CD14-positive monocyte (primary cell): Measurements from ENCODE around the gene GRM3. TPM values are rescaled to one million over a fixed set of nuclear protein-coding genes. Genes with fewer than 3 reads are reported as not detected.

Experiments used
- DNase-seq, 3 donors: peaks; one replicate each; pipeline ENCODE4 v3.0.0-alpha.2; 2011 to 2022
- H2AFZ ChIP-seq: 2 replicates; pipeline ENCODE4 v1.6.0; 2012; ENCODE audit warnings: mild to moderate bottlenecking, low read depth, low read length, inconsistent platforms; ENCODE audit not compliant: insufficient read depth, poor library complexity, severe bottlenecking
- H3K27ac ChIP-seq, 2 donors: 1 replicate in 1 of 2; 2 replicates in 1 of 2; pipeline ENCODE4 v1.5.1; 2012 to 2013; ENCODE audit warnings: low read length in 2 of 2, control low read depth in 1 of 2, inconsistent platforms in 1 of 2, low read depth in 1 of 2, mild to moderate bottlenecking in 1 of 2
- H3K27me3 ChIP-seq, 2 donors: one replicate each; pipeline versions ENCODE4 v1.6.0 to v1.6.1; 2011 to 2013; ENCODE audit warnings: low read length in 2 of 2; ENCODE audit not compliant: control insufficient read depth in 2 of 2, insufficient read depth in 2 of 2
- H3K36me3 ChIP-seq, 2 donors: replicated peaks in 1 of 2; 1 replicate in 1 of 2; 2 replicates in 1 of 2; pipeline versions ENCODE4 v1.5.1 to v1.6.1; 2012 to 2013; ENCODE audit warnings: low read length in 2 of 2, control low read depth in 1 of 2, inconsistent platforms in 1 of 2, mild to moderate bottlenecking in 1 of 2; ENCODE audit not compliant: insufficient read depth in 2 of 2, control insufficient read depth in 1 of 2
- H3K4me1 ChIP-seq, 2 donors: 1 replicate in 1 of 2; 2 replicates in 1 of 2; pipeline versions ENCODE4 v1.5.1 to v1.6.1; 2012 to 2013; ENCODE audit warnings: low read length in 2 of 2, control low read depth in 1 of 2, inconsistent platforms in 1 of 2, mild to moderate bottlenecking in 1 of 2, moderate library complexity in 1 of 2; ENCODE audit not compliant: insufficient read depth in 2 of 2, control insufficient read depth in 1 of 2
- H3K4me2 ChIP-seq: replicated peaks from 2 replicates; pipeline ENCODE3; 2012; ENCODE audit warnings: low read length, moderate library complexity, mild to moderate bottlenecking; ENCODE audit not compliant: poor library complexity, severe bottlenecking; ENCODE audit errors: extremely low read depth
- H3K4me3 ChIP-seq, 3 experiments: fragments of 200-600 bp in 1 of 3; sonication (generic) in 1 of 3; replicated peaks in 1 of 3; 1 replicate in 2 of 3; 2 replicates in 1 of 3; pipeline ENCODE4 v1.5.1; 2011 to 2013; ENCODE audit warnings: low read length in 3 of 3, mild to moderate bottlenecking in 3 of 3, control low read depth in 2 of 3, low read depth in 2 of 3, inconsistent platforms in 1 of 3, moderate library complexity in 1 of 3
- H3K79me2 ChIP-seq: 2 replicates; pipeline ENCODE4 v1.6.0; 2012; ENCODE audit warnings: mild to moderate bottlenecking, control low read depth, inconsistent platforms, low read length, moderate library complexity; ENCODE audit not compliant: insufficient read depth
- H3K9ac ChIP-seq: 2 replicates; pipeline ENCODE4 v1.6.0; 2017; ENCODE audit warnings: low read length, mild to moderate bottlenecking; ENCODE audit not compliant: insufficient read depth, poor library complexity, severe bottlenecking
- H3K9me3 ChIP-seq, 2 donors: replicated peaks in 1 of 2; 1 replicate in 1 of 2; 2 replicates in 1 of 2; pipeline versions ENCODE4 v1.5.1 to v1.6.1; 2012 to 2013; ENCODE audit warnings: low read length in 2 of 2, control low read depth in 1 of 2; ENCODE audit not compliant: control insufficient read depth in 1 of 2, insufficient read depth in 1 of 2
- H4K20me1 ChIP-seq: 2 replicates; pipeline ENCODE4 v1.6.0; 2012; ENCODE audit warnings: mild to moderate bottlenecking, low read length, control low read depth, moderate library complexity; ENCODE audit not compliant: insufficient read depth
- H3K27ac Mint-ChIP-seq, 7 donors: one replicate each; pipeline ENCODE4 v1.8.0; 2020; ENCODE audit warnings: mild to moderate bottlenecking in 7 of 7, mixed read lengths in 7 of 7, moderate library complexity in 6 of 7, inconsistent platforms in 2 of 7
- H3K27me3 Mint-ChIP-seq, 3 donors: one replicate each; pipeline ENCODE4 v1.8.0; 2021 to 2022; ENCODE audit warnings: low read depth in 3 of 3, mild to moderate bottlenecking in 3 of 3, mixed read lengths in 3 of 3, moderate library complexity in 3 of 3, inconsistent platforms in 1 of 3
- H3K36me3 Mint-ChIP-seq, 2 donors: one replicate each; pipeline ENCODE4 v1.8.0; 2020; ENCODE audit warnings: mixed read lengths in 2 of 2, inconsistent platforms in 1 of 2, mild to moderate bottlenecking in 1 of 2
- H3K4me1 Mint-ChIP-seq: one replicate; pipeline ENCODE4 v1.8.0; 2020; ENCODE audit warnings: mild to moderate bottlenecking, mixed read lengths
- H3K4me3 Mint-ChIP-seq, 2 donors: one replicate each; pipeline ENCODE4 v1.8.0; 2020; ENCODE audit warnings: mild to moderate bottlenecking in 2 of 2, mixed read lengths in 2 of 2, moderate library complexity in 1 of 2
- H3K9me3 Mint-ChIP-seq, 7 donors: one replicate each; pipeline ENCODE4 v1.8.0; 2020 to 2022; ENCODE audit warnings: mixed read lengths in 7 of 7, mild to moderate bottlenecking in 6 of 7, moderate library complexity in 6 of 7, inconsistent platforms in 2 of 7
- CTCF ChIP-seq: fragments of 200-600 bp; IDR thresholded peaks from one replicate; pipeline ENCODE4 v1.8.0; 2022; ENCODE audit warnings: antibody characterized with exemption, mild to moderate bottlenecking
- WGBS: methylation state at CpG from one replicate; pipeline ENCODE4 v1.1.5; 2013; ENCODE audit warnings: missing lambda C conversion rate; ENCODE audit not compliant: insufficient coverage; 5-methylcytosine and 5-hydroxymethylcytosine counted together
- intact Hi-C, 2 donors: fragments of 100-400 bp; cut with micrococcal nuclease; formaldehyde crosslinking; loops; one replicate each; pipeline versions ENCODE4 v1.15.0 to v1.15.1; 2023
- polyA plus RNA-seq, 3 donors: library from polyadenylated mRNA; depleted of rRNA in 1 of 3; unstranded in 2 of 3; stranded (reverse) in 1 of 3; fragments of 300-500 nt in 2 of 3; fragments of >200 nt in 1 of 3; fragmentation: Illumina TruSeq in 2 of 3; gene quantifications; 1 replicate in 2 of 3; 2 replicates in 1 of 3; pipeline ENCODE4 v1.2.3, GENCODE V29; 2012 to 2021

GRM3 gene
- polyA plus RNA-seq, 3 donors: not detected

- no peaks in the 10 kb centered on the region for H3K4me1 ChIP-seq
- H3K27ac ChIP-seq: no peak overlapping the region
- peaks cover 0 to 2% (median 0%) of the 10 kb centered on the region in 3 donors for H3K27me3 Mint-ChIP-seq
- no peaks in the 10 kb centered on the region for H3K36me3 Mint-ChIP-seq
- intact Hi-C loops: no loop called here
- H3K9me3 Mint-ChIP-seq: peaks cover 0 to 3% (median 0%) of the 10 kb centered on the region in 7 donors
- H3K4me2 ChIP-seq: no peak overlapping the region
- no peak for DNase-seq
- H3K36me3 ChIP-seq: no peaks in the 10 kb centered on the region
- no peaks in the 10 kb centered on the region for H3K79me2 ChIP-seq
- H3K4me3 ChIP-seq: no peak overlapping the region
- no peak overlapping the region for H3K9ac ChIP-seq
- no peaks in the 10 kb centered on the region for H4K20me1 ChIP-seq
- no peak overlapping the region for H3K27ac Mint-ChIP-seq
- WGBS: 6% methylated on average over 2 of the region's 3 CpGs
- H3K9me3 ChIP-seq: no peaks in the 10 kb centered on the region
- TF ChIP-seq CTCF: no peak
- H2AFZ ChIP-seq: no peak overlapping the region
- no peak overlapping the region for H3K4me3 Mint-ChIP-seq
- H3K27me3 ChIP-seq: no peaks in the 10 kb centered on the region
- no peaks in the 10 kb centered on the region for H3K4me1 Mint-ChIP-seq
These were observed 202.9 kb downstream of the GRM3 start for GRCh38 chr7:86846494-86847190.

GRCh38 chr7:86848226-86848625, 204.5 kb downstream of the GRM3 start:
- H2AFZ ChIP-seq: no peak overlapping the region
- intact Hi-C loops: no loop called here
- DNase-seq: no peak
- Mint-ChIP-seq H3K36me3 (no peaks in the 10 kb centered on the region), H3K4me3 (no peak overlapping the region), H3K27ac (no peak overlapping the region), H3K9me3 (peaks cover 0 to 3% (median 0%) of the 10 kb centered on the region in 7 donors), H3K4me1 (no peaks in the 10 kb centered on the region), H3K27me3 (peaks cover 0 to 2% (median 0%) of the 10 kb centered on the region in 3 donors)
- no peak overlapping the region for H3K4me2 ChIP-seq
- H3K27ac ChIP-seq: no peak overlapping the region
- no peak for TF ChIP-seq CTCF
- no peaks in the 10 kb centered on the region for H3K79me2 ChIP-seq
- no CpG with 5 or more reads among the region's 2 CpGs for WGBS
- no peak overlapping the region for H3K9ac ChIP-seq
- no peaks in the 10 kb centered on the region for H3K27me3 ChIP-seq
- no peak overlapping the region for H3K4me3 ChIP-seq
- H3K9me3 ChIP-seq: no peaks in the 10 kb centered on the region
- H3K4me1 ChIP-seq: no peaks in the 10 kb centered on the region
- H3K36me3 ChIP-seq: no peaks in the 10 kb centered on the region
- no peaks in the 10 kb centered on the region for H4K20me1 ChIP-seq
